NCI-H1105 (cell line): ENCODE data around the gene CREBRF.
"Not testable (repeated sequence)": the region's sequence is repeated elsewhere in the genome, so short reads cannot be mapped to it uniquely, and the experiment has no call there.

Experiments used
- DNase-seq: peaks from one replicate; lab custom pipeline; 2025; lab: John Stamatoyannopoulos, UW

Gene CREBRF

DNA sequence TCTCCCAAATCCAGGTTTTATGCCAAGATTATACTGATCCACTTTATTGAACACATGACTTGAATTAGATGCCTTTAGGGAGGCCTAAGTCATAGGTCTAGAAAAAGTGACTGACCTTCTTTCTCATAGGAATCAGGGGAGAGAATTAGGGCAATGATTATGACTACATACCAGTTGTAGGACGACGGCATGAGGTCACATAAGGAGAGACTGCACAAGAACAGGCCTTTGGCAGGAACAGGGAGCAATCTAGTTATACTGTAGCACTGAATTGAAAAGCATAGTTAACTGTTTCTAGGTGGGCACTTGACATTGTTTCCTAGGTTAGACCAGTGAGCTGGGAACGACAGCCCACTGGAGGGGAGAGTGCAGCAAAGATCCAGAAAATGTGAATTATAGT, 22.7 kb downstream of the CREBRF start:
- no peak for DNase-seq

DNA sequence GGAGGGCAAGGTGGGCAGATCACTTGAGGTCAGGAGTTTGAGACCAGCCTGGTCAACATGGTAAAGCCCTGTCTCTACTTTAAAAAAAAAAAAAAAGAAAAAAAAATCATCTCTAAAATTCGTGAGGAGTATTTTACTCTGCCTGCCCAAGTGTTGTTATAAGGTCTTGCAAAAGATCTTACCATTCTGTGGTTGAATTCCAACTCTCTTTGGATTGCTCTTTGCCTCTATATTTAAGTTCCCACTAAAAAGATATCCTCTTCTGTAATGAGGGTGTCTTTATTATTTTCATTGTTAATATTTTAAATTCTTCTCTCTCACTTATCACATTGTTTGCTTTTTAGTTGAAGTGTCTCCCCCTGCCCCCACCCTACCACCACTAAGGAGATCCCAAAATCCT, 33.4 kb downstream of the CREBRF start:
- no peak for DNase-seq

DNA sequence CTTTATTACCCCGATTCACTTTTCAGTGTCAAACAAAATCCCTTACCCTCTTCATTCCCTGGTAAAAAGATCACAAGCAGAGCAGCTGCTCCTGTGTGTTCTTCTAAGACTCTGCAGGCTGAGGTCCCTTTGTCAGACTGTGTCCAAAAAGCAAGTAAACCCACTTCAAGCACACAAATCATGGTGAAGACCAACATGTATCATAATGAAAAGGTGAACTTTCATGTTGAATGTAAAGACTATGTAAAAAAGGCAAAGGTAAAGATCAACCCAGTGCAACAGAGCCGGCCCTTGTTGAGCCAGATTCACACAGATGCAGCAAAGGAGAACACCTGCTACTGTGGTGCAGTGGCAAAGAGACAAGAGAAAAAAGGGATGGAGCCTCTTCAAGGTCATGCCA, 34.5 kb downstream of the CREBRF start:
- no peak for DNase-seq

DNA sequence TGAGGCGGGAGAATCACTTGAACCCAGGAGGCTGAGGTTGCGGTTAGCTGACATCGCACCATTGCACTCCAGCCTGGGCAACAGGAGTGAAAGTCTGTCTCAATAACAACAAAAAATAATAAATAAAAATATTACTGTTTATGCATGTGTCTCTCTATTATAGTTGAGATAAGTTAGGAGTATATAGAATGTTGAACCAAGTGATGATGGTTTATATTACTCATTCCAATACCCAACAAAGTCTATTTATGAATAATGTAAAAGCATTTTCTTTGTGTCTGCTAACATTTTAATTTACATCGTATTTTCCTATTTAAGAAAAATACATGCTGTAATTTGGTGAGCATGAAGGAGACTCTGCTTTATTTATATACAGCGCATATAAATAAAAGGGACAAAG, 35.8 kb downstream of the CREBRF start:
- no peak for DNase-seq

DNA sequence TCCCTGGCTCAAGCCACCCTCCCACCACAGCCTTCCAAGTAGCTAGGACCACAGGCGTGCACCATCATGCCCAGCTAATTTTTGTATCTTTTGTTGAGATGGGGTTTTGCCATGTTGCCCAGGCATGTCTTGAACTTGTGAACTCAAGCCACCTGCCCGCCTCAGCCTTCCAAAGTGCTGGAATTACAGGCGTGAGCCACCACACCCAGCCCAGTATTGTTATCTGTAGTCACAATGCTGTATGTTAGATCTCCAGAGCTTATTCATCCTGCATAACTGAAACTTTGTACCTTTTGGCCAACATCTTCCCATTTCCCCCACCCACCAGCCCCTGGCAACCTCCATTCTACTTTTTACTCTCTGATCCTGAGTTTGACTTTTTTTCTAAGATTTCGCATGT, 37.5 kb downstream of the CREBRF start:
- DNase-seq: no peak

DNA sequence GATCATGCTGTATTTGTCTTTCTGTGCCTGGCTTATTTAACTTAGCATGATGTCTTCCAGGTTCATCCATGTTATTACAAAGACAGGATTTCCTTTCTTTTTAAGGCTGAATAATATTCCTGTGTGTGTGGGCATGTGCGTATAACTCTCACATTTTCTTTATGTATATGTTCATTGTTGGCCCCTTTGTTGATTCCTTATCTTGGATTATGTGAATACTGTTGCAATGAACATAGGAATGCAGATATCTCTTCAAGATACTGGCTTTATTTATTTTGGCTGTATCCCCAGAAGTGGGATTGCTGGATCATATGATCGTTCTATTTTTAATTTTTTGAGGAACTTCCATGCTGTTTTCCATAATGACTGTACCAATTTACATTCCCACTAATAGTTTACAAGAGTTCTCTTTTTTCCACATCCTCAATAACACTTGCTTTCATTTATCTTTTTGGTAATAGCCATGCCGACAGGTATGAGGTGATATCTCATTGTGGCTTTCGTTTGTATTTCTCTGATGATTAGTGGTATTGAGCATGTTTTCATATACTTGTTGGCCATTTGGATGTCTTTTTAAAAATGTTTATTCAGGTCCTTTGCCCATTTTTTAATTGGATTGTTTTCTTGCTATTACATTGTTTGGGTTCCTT, 38.0 kb downstream of the CREBRF start:
- no peak for DNase-seq

DNA sequence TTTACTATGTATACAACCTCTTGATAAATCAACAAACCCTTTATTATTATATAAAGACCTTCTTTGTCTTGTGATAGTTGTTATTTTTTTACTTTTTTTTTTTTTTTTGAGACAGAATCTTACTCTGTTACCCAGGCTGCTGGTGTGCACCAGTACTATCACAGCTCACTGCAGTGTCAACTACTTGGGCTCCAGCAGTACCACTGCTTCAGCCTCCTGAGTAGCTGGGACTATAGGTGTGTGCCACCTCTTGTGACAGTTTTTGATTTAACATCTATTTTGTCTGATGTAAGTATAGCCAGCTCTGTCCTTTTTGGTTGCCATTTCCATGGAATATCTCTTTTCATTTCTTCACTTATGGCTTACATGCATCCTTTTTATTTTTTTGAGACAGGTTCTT, 42.6 kb downstream of the CREBRF start:
- DNase-seq: no peak

DNA sequence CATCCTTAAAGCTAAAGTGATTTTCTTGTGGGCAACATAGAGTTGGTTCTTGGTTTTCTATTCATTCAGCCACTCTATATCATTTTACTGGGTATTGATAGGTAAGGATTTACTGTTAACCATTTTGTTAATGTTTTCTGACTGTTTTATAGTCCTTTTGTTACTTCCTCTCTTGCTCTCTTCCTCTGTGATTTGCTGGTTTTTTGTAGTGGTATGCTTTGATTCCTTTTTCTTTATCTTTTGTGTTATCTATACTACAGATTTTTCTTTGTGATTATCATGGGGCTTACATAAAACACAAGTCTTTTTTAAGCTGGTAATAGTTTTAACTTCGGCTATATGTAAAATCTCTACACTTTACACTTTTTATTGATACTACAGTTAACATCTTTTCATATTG, 43.3 kb downstream of the CREBRF start:
- DNase-seq: no peak

DNA sequence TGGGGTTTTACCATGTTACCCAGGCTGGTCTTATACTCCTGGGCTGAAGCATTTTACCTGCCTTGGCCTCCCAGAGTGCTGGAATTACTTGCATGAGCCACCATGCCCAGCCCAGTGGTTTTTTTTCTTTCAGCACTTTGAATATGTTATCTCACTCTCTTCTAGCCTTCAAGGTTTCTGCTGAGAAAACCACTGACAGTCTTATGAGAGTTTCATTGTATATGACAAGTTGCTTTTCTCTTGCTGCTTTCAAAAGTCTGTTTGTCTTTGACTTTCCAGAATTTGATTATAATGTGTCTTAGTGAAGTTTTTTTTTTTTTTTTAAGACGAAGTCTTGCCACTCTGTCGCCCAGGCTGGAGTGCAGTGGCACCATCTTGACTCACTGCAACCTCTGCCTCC, 45.1 kb downstream of the CREBRF start:
- no peak for DNase-seq

DNA sequence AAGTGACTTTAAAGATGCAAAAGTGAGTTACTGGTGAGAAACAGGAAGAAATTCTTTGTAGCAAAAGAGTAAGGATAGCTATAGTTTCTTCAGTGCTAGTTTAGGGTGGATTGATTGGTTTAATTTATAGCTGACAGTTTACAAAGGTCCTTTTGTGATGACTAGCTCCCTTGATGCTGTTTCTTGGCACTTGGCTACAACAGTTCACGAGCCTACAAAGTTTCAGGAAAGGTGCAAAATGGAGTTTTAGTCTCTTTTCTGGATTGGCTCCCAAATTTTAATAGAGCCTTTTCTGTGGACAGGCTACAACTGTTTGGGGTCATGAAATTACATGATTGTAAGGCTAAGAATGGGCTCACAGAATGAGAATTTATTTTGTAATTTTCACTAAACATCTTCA, 47.3 kb downstream of the CREBRF start:
- DNase-seq: no peak

DNA sequence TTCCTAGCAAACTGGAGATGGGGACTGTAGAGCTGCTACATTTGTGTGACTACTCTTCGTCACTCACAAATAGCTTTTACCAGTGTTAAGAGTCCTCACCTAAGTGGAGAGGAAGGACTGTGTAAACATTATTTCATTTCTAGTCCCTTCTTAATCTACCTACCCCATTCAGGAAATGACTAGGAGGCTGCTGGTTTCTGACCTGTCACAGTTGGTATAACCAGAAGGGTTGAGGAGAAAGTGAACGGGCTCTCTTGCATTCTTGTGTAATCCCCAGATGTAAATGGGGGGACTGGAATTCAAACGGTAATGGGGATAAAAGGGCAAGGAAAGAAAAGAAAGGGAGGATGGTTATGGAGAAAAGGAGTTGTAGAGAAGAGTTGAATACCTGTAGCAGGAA, 52.8 kb downstream of the CREBRF start:
- no peak for DNase-seq

DNA sequence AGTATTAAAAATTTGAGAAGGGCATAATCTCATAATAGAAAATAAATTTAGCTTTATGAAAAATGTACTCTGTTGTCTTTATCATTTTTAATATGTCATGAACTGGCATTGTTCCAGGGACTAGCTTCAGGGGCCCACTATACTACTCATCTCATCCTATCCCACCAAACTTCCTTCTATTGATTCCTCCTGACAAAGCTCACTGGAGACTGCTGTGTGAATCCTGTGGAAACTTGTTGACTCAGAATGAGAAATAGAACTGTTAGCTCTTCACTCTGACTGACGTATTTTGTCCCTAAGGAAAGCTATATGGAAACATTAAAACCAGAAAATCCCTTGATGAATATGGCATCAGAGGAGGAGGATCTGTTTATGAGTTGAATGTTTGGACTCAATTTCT, 58.4 kb downstream of the CREBRF start:
- no peak for DNase-seq

DNA sequence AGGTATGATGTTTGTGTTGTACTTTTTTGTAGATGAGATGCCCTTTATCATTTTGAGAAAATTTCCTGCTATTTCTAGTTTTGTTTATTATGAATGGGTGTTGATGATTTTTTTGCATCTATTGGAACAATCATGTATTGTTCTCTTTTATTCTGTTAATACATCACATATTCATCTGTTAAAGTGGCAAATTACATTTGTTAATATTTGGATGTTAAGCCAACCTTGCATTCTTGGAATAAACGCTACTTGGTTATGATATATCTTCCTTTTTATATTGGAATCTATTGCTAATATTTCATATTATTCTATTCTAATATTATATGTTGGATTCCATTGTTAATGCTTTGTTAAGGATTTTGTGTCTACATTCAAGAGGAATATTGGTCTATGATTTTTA, 63.6 kb downstream of the CREBRF start:
- DNase-seq: no peak

DNA sequence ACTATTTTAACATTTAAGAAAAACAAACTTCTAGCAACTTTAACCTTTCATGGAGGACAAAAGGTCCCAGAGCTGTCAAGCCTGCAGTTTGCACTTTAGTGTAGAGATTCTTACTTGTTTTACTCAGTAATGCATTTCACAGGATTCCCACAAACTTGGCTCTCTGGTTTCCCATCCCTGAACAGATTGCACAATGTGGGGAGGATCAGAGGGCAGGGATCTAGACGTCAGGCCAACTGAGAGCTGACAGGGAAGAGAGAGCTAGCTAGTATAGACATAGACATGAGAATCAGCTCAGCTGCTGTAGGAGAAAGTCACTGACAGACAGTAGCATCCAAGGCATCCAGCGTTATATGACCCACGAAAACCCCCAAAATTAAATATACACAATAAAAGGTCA, 67.3 kb downstream of the CREBRF start:
- no peak for DNase-seq

DNA sequence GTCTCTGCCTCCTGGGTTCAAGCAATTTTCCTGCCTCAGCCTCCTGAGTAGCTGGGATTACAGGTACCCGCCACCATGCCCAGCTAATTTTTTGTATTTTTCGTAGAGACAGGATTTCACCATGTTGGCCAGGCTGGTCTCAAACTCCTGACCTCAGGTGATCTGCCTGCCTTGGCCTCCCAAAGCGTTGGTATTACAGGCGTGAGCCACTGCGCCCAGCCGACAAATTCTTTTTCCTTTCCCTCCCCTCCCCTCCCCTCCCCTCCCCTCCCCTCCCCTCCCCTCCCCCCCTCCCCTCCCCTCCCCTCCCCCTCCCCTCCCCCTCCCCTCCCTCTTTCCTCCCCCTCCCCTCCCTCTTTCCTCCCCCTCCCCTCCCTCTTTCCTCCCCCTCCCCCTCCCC, 76.0 kb downstream of the CREBRF start:
- DNase-seq: not testable (repeated sequence)

DNA sequence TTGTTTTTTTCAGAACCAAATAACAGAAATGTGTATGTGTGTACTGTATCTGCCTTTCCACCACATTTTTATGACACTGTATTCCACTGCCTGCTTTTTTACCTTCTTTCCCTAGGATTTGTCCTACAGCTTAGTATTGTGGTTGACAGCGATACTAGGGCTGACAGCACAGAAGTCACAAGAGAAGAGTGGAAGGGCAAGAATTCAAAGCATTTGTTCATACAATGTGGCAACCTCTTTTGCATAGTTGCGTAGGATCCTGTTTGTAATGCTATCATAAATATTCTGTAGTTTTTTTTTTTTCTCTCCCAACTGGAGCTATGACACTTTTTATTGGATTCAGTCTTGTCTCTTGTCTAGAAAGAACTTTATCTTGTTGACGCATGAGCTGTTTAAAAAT, 82.6 kb downstream of the CREBRF start:
- no peak for DNase-seq

DNA sequence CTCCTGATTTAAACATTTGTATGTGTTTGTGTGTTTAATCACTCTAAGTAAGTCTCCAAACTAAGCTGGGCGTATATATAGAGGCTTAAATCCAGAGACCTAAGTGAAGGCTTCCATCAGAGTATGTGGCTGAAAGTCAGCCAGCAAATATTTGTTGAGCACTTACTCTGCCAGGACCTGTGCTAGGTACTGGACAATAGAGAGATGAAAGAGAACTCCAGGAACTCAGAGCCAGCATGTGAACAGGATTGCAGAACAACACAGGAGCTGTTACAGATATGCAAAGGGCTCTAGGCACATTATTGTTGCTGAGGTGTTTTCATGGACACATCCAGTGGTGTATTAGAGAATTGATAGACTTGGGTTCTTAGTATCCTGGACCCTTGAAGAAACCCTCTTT, 83.5 kb downstream of the CREBRF start:
- no peak for DNase-seq

DNA sequence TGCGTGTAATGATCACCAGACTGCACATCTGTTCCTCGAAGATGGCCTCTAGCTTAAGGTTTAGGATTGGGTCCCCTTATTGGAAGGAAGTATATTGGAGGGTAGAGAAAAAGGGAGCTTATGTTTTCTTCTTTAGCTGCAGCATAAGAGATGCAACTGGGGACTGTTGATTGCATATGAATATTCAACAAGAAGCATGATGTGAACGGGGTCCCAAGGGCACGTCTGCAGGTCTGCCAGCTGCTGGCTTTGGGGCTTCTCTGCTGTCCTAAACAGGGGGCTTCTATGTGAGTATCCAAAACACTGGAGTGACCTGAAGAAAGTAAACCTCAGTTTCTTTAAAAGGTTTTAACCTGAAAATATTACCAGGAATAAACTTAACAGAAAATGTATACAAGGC, 84.6 kb downstream of the CREBRF start:
- DNase-seq: no peak

DNA sequence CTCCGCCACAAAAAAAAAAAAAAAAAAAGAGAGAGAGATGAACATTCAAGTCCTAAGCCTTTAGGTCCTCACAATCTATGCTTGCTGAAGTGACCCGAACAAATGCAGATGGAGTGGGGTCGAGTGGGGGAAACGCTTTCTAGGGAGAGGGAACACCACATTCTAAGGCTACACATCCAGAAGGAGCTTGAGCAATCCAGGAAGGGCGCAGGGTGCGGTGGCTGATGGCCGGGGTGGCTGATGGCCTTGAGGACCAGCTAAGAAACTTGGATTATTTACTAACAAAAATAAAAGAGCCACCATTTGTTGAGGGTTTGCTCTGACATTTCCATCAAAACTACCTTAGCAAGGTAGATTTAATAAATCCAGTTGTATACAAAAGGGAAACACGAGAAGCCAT, 87.4 kb downstream of the CREBRF start:
- DNase-seq: no peak

DNA sequence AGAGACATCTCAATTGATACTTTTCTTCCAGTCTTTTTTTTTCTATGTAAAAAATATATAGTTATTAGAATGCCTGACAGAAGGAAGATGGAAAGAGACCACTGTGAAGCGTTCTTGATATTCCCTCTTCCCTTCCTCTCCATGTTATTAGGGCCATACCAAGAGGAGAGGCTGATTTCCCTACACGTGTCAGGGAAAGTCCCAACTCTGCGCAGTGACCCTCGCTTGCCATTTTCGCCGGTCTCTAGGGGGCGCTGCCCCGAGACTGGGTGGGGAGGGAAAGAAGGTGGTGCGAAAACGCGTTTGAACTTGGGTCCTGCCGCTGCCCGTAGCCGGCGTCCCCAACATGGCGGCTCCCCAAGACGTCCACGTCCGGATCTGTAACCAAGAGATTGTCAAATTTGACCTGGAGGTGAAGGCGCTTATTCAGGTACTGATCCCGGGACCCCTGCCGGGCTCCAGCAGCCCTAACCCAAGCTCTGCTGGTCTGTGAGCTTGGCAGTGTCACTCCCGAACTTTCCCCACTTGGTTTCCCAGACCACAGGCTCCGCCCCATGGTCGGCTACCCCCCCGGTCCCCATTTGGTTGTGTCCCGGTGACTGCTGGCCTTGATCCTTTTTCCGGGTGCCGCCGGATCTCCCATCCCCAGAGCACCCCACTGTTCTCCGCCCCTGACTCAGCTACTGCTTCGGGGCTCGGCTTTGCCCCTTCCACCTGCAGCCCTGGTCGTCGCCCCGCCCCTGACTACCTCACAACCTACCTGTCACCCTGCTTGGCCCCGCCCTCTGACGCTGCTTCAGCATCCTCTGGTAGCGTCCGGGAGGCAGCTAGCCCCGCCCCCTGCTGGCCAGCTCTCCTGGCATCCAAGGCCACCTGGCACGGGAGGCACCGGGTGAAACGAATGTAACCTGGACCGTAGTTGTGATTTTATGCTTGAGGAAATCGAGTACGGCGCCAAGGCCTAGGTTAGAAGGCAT, 88.3 kb downstream of the CREBRF start, which contains the start of gene BNIP1:
TSS of gene BNIP1 (plus strand) at position 332 of the 977 bp plus-strand sequence. CDS start at position 347, 15 bp downstream.
- peak; percentile 88 for DNase-seq

DNA sequence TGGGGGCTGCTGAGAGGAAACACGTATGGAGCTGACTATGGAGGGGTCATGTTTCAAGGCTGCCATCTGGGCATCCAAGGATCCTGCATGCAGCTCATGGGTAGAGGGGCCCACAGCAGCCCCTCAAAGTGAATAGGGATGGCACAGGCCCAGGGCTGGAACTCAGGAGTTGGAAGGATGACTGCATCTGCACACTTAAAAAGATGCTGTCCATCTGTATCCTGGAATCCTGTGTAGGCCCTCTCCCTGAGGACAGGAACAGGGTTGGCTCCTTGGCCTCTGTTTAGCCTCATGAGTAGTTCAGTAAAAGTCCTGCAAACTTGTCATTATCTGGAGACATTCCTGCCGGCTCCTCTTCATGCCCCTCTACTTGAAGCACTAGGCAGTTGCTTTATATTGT, 92.2 kb downstream of the CREBRF start:
- no peak for DNase-seq

DNA sequence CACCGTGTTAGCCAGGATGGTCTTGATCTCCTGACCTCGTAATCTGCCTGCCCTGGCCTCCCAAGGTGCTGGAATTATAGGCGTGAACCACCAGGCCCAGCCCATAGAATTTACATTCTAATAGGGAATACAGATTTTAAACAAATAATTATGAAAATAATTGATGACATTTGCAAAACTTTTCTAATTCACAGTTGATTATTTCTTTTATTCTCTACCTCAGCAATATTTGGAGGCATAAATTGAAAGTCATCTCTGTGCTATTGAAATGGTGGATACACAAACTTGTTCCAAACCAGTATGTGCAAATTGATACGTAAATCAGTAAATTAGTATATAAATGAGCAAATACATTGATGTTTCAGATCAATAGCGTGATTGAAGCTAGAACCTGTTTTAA, 96.4 kb downstream of the CREBRF start:
- no peak for DNase-seq

DNA sequence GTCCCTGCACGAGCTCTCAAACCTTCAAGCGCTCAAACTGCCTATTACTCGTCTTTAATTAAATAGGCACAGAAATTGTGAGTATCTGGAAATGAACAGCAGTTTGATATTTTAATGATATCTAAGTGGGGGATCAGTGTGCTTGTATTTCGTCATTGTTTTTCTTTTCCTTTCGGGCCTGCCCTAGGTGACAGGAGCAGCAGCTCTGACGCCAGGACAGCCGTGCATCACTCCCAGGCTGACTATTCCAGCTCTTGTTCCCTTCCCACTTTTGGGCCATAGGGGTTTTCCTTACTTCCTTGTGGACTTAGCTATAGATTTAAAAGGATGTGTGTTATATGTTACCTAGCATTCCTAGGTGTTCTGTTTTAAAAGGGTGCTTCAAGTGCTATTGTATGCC, 97.7 kb downstream of the CREBRF start:
- DNase-seq: no peak
